Measurements from ENCODE around the gene IL20RB.
"Not testable (repeated sequence)": the region's sequence is repeated elsewhere in the genome, so short reads cannot be mapped to it uniquely, and the experiment has no call there.

IL20RB gene

DNA sequence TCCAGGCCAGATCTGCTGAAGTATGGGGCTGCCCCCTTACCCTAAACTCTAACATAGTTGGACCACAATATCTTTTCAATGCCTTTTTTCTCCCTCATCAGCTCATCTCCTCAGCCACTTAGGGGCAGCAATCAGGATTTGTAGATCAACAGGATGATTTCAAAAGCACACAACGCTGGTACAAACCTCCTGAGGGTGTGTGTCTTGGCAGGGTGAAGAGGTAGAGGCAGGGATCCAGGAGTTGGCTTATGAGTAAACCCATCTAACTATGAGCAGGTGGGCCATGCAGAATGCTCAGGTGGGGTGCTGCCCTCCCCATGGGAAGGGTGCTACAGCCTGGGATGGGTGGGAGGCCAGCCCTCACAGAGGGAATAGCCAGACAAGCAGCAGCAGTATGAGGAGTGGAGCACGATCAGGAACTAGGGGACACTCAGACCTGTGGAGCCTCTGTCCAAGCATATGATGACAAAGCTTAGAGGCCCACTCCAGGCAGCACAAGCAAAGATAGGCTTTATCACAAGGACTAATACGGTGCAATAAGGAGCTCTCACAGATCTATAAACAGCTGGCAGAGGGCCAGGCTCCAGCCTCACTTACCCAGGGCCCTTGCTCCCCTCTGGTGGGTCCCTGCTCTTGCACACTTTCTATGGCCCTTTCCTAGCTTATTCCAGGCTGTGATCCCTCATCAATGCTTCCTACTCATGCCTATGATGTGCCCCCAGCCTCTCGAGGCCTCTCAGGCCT is 32.2 kb downstream of the IL20RB start:
- Histone ChIP-seq H3K9ac (ENCODE audit: low read depth, low read length) (no peak overlapping the region), H3K4me1 (ENCODE audit: insufficient read depth, low read length) (no peaks in the 10 kb centered on the region), H3K27me3 (ENCODE audit: insufficient read depth, low read length) (no peaks in the 10 kb centered on the region), H3K27ac (ENCODE audit: low read length) (no peak overlapping the region), H3K9me3 (ENCODE audit: insufficient read depth, low read depth, low read length) (no peaks in the 10 kb centered on the region), H3K4me3 (ENCODE audit: low read length) (no peak overlapping the region), H3K36me3 (ENCODE audit: insufficient read depth, low read depth, low read length) (no peaks in the 10 kb centered on the region)

DNA sequence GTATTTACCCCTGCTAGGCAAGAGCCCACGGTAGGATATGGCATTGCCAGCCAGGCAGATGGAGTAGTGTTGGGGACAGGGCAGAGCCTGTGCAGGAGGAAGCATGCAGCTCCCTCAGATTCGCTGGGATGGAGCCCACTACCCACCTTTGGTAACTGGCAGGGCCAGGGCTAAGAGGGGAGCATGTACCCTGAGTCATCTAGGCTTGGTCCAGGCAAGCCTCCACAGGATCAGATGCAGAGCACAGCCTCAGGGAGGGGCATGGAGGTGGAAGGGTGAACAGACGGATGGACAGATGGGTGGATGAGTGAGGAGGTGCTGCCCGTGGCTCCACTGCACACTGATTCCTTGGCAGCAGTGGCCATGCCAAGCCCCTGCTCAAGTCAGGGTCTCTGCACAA is 33.0 kb downstream of the IL20RB start:
- H3K36me3 ChIP-seq (ENCODE audit: insufficient read depth, low read depth, low read length) = no peaks in the 10 kb centered on the region
- no peaks in the 10 kb centered on the region for H3K9me3 ChIP-seq (ENCODE audit: insufficient read depth, low read depth, low read length)
- H3K4me1 ChIP-seq (ENCODE audit: insufficient read depth, low read length) = no peaks in the 10 kb centered on the region
- H3K27me3 ChIP-seq (ENCODE audit: insufficient read depth, low read length) = no peaks in the 10 kb centered on the region
- H3K27ac ChIP-seq (ENCODE audit: low read length) = no peak overlapping the region
- no peak overlapping the region for H3K9ac ChIP-seq (ENCODE audit: low read depth, low read length)
- H3K4me3 ChIP-seq (ENCODE audit: low read length) = no peak overlapping the region

DNA sequence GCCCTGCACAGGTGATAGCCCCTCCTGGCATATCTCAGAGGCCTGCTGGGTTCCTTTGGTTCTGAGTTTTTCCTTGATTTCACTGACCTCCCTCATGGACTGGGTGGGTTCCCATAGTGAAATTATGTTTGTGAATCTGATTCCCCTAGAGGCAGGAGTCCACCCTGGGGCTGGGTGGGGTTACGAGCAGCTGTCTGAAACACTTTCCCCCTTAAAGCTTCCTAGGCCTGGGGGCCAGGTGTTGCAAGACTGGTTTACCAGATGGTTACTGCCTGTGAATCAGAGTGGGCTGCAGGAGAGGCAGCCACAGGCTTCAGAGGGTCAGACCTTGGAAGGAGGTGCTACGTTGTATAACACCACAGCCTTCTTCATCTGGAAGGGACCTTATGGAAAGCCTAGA is 34.3 kb downstream of the IL20RB start:
- Histone ChIP-seq H3K27ac (ENCODE audit: low read length) (no peak overlapping the region), H3K9ac (ENCODE audit: low read depth, low read length) (no peak overlapping the region), H3K9me3 (ENCODE audit: insufficient read depth, low read depth, low read length) (no peaks in the 10 kb centered on the region), H3K4me3 (ENCODE audit: low read length) (no peak overlapping the region), H3K27me3 (ENCODE audit: insufficient read depth, low read length) (no peaks in the 10 kb centered on the region), H3K36me3 (ENCODE audit: insufficient read depth, low read depth, low read length) (no peaks in the 10 kb centered on the region), H3K4me1 (ENCODE audit: insufficient read depth, low read length) (no peaks in the 10 kb centered on the region)

DNA sequence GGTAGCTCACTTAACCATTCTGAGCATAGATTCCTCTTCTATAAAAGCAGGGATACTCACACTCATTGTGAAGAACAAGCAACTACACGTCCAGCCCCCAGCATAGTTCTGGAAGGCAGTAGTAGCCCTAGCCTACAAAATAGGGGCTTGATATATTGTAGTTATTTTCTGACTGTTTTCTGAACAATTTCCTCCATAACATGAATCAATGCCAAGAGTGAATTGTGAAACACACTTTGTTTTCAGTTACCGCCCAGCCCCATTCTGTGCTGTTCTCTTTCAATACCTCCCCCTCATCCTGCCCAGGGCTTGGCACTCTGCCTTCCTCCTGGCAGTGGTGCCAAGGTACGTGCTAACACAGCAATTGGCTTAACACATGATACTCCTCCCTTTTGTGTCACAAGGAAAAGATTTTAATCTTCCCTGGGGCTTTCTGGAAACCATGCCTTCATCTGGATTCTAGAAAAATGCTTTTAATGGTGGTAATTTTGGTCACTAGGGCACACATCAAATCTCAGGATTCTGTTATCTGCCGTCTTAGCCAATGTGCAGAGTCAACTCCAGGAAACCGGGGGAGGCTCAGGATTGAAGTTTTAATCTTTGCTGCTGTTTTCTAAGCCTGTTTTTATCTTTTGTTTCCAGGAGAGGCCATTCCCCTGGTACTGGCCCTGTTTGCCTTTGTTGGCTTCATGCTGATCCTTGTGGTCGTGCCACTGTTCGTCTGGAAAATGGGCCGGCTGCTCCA is 37.2 kb downstream of the IL20RB start:
- H3K27ac ChIP-seq (ENCODE audit: low read length) = no peak overlapping the region
- no peaks in the 10 kb centered on the region for H3K4me1 ChIP-seq (ENCODE audit: insufficient read depth, low read length)
- no peaks in the 10 kb centered on the region for H3K9me3 ChIP-seq (ENCODE audit: insufficient read depth, low read depth, low read length)
- H3K36me3 ChIP-seq (ENCODE audit: insufficient read depth, low read depth, low read length) = no peaks in the 10 kb centered on the region
- no peak overlapping the region for H3K9ac ChIP-seq (ENCODE audit: low read depth, low read length)
- H3K27me3 ChIP-seq (ENCODE audit: insufficient read depth, low read length) = no peaks in the 10 kb centered on the region
- H3K4me3 ChIP-seq (ENCODE audit: low read length) = no peak overlapping the region

DNA sequence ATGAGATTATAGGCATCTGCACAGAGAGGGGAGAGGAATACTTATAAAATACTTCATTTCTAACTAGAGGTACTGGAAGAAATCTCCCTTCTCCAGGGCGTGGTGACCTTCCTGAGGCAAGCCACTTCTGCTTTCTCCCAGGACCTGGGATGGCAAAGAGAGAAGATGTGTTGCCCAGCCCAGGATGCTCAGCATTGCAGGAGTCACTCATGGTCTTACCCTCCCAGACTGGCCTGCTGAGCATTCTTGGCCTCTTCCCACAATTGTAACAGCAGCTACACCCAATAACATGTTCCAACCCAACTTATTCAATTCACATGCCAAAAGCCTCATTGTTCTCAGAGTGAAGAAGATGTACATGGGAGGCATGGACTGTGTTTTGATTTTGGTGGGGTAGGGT is 37.9 kb downstream of the IL20RB start:
- Histone ChIP-seq H3K4me3 (ENCODE audit: low read length) (no peak overlapping the region), H3K36me3 (ENCODE audit: insufficient read depth, low read depth, low read length) (no peaks in the 10 kb centered on the region), H3K9me3 (ENCODE audit: insufficient read depth, low read depth, low read length) (no peaks in the 10 kb centered on the region), H3K4me1 (ENCODE audit: insufficient read depth, low read length) (no peaks in the 10 kb centered on the region), H3K27me3 (ENCODE audit: insufficient read depth, low read length) (no peaks in the 10 kb centered on the region), H3K27ac (ENCODE audit: low read length) (no peak overlapping the region), H3K9ac (ENCODE audit: low read depth, low read length) (no peak overlapping the region)

DNA sequence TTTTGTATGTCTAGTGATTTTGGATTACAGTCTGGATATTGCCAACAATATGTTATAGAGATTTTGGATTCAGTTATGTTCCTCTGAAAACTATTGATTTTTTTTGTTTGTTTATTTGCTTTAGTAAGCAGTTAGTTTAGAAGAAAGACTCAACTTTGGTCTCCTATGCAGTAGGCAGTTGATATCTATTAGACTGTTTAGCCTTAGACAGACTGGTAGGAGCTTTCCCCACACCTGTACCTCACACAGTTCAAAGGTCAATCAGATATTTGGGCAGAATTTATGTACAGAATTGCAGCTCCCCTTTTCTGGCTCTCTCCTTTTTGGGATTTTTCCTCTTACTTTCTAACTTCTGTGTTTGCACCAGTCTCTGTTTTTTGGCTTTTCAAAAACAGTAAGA is 42.3 kb downstream of the IL20RB start:
- Histone ChIP-seq H3K36me3 (ENCODE audit: insufficient read depth, low read depth, low read length) (no peaks in the 10 kb centered on the region), H3K27ac (ENCODE audit: low read length) (no peak overlapping the region), H3K27me3 (ENCODE audit: insufficient read depth, low read length) (no peaks in the 10 kb centered on the region), H3K4me1 (ENCODE audit: insufficient read depth, low read length) (no peaks in the 10 kb centered on the region), H3K4me3 (ENCODE audit: low read length) (no peak overlapping the region), H3K9ac (ENCODE audit: low read depth, low read length) (no peak overlapping the region), H3K9me3 (ENCODE audit: insufficient read depth, low read depth, low read length) (no peaks in the 10 kb centered on the region)

DNA sequence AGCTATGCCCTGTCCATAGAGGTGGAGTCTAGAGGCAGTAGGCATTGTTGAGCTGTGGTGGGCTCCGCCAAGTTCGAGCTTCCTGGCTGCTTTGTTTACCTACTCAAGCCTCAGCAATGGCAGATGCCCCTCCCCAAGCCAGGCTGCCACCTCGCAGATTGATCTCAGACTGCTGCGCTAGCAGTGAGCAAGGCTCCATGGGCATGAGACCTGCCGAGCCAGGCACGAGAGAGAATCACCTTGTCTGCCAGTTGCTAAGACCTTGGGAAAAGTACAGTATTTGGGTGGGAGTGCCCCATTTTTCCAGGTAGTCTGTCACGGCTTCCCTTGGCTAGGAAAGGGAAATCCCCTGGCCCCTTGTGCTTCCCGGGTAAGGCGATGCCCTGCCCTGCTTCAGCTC is 49.6 kb downstream of the IL20RB start:
- not testable (repeated sequence) for H3K4me1 ChIP-seq (ENCODE audit: insufficient read depth, low read length); H3K4me3 ChIP-seq (ENCODE audit: low read length); H3K27ac ChIP-seq (ENCODE audit: low read length); H3K36me3 ChIP-seq (ENCODE audit: insufficient read depth, low read depth, low read length); H3K27me3 ChIP-seq (ENCODE audit: insufficient read depth, low read length); H3K9me3 ChIP-seq (ENCODE audit: insufficient read depth, low read depth, low read length); H3K9ac ChIP-seq (ENCODE audit: low read depth, low read length)

DNA sequence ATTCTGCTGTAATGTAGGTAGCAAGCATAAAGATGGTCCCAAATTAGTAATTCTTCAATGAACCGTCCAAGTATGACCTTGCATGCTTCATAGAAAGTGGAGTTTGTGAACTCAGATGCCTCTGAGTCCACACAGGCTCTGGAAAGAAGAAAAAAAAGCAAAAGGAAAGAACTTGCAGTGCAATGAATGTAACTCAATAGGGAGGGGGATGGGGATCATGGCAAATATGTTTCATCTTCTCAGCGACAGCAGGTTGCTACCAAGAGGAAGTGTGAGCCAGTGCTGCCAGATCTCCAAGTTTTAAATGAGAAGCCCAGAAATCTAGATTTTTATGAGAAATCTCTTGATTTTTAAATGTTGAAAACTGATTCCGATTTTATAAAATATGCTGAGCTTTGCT is 50.3 kb downstream of the IL20RB start:
- H3K27me3 ChIP-seq (ENCODE audit: insufficient read depth, low read length) = no peaks in the 10 kb centered on the region
- no peaks in the 10 kb centered on the region for H3K9me3 ChIP-seq (ENCODE audit: insufficient read depth, low read depth, low read length)
- no peak overlapping the region for H3K9ac ChIP-seq (ENCODE audit: low read depth, low read length)
- H3K27ac ChIP-seq (ENCODE audit: low read length) = no peak overlapping the region
- H3K4me3 ChIP-seq (ENCODE audit: low read length) = no peak overlapping the region
- no peaks in the 10 kb centered on the region for H3K36me3 ChIP-seq (ENCODE audit: insufficient read depth, low read depth, low read length)
- no peaks in the 10 kb centered on the region for H3K4me1 ChIP-seq (ENCODE audit: insufficient read depth, low read length)

DNA sequence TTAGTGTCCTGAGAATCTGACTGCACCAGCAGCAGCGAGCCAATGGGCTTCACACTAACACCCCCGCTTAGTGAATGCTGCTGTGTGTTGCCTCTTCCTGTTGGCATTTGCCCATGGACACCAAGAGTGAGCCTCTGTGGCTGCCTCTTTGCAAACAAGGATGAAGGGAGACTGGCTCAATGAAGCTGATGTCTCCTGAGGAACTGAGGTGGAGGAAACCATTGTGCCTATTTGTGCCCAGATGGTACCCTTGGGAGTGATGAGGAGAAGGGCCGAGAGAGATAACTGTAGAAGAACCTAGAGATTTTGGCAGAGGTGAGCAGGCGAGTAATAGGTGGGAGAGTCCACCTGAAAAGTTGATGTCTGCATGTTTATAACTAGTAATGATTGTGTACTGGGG is 51.2 kb downstream of the IL20RB start:
- H3K9me3 ChIP-seq (ENCODE audit: insufficient read depth, low read depth, low read length) = no peaks in the 10 kb centered on the region
- no peak overlapping the region for H3K27ac ChIP-seq (ENCODE audit: low read length)
- H3K9ac ChIP-seq (ENCODE audit: low read depth, low read length) = no peak overlapping the region
- H3K36me3 ChIP-seq (ENCODE audit: insufficient read depth, low read depth, low read length) = no peaks in the 10 kb centered on the region
- no peaks in the 10 kb centered on the region for H3K27me3 ChIP-seq (ENCODE audit: insufficient read depth, low read length)
- H3K4me3 ChIP-seq (ENCODE audit: low read length) = no peak overlapping the region
- H3K4me1 ChIP-seq (ENCODE audit: insufficient read depth, low read length) = no peaks in the 10 kb centered on the region

DNA sequence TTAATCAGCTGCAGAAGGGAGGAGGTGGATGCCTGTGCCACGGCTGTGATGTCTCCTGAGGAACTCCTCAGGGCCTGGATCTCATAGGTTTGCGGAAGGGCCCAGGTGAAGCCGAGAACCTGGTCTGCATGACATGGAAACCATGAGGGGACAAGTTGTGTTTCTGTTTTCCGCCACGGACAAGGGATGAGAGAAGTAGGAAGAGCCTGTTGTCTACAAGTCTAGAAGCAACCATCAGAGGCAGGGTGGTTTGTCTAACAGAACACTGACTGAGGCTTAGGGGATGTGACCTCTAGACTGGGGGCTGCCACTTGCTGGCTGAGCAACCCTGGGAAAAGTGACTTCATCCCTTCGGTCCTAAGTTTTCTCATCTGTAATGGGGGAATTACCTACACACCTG is 52.4 kb downstream of the IL20RB start:
- H3K4me1 ChIP-seq (ENCODE audit: insufficient read depth, low read length) = no peaks in the 10 kb centered on the region
- no peak overlapping the region for H3K9ac ChIP-seq (ENCODE audit: low read depth, low read length)
- H3K9me3 ChIP-seq (ENCODE audit: insufficient read depth, low read depth, low read length) = no peaks in the 10 kb centered on the region
- H3K27ac ChIP-seq (ENCODE audit: low read length) = no peak overlapping the region
- no peak overlapping the region for H3K4me3 ChIP-seq (ENCODE audit: low read length)
- no peaks in the 10 kb centered on the region for H3K36me3 ChIP-seq (ENCODE audit: insufficient read depth, low read depth, low read length)
- H3K27me3 ChIP-seq (ENCODE audit: insufficient read depth, low read length) = no peaks in the 10 kb centered on the region

DNA sequence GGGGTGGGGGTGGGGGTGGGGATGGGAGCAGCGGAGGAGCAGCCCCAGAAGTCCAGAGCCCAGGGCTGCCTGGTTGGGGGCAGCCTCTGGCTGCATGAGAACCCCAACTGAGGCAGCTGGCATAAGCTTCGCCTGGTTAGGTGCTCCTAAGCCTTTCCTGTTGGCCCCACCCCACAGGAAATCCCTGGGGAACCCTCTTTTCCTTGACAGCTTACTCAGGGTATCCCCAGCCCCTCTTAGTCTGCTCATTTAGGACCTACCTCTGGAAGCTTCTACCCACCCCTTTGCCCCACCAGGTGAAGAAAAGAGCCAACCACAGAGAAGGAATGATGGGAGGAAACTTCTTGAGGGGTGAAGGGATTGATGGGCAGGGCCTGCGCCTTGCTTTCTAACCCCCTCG is 53.4 kb downstream of the IL20RB start:
- H3K4me1 ChIP-seq (ENCODE audit: insufficient read depth, low read length) = no peaks in the 10 kb centered on the region
- H3K4me3 ChIP-seq (ENCODE audit: low read length) = no peak overlapping the region
- H3K9me3 ChIP-seq (ENCODE audit: insufficient read depth, low read depth, low read length) = no peaks in the 10 kb centered on the region
- H3K9ac ChIP-seq (ENCODE audit: low read depth, low read length) = no peak overlapping the region
- H3K36me3 ChIP-seq (ENCODE audit: insufficient read depth, low read depth, low read length) = no peaks in the 10 kb centered on the region
- no peaks in the 10 kb centered on the region for H3K27me3 ChIP-seq (ENCODE audit: insufficient read depth, low read length)
- no peak overlapping the region for H3K27ac ChIP-seq (ENCODE audit: low read length)

DNA sequence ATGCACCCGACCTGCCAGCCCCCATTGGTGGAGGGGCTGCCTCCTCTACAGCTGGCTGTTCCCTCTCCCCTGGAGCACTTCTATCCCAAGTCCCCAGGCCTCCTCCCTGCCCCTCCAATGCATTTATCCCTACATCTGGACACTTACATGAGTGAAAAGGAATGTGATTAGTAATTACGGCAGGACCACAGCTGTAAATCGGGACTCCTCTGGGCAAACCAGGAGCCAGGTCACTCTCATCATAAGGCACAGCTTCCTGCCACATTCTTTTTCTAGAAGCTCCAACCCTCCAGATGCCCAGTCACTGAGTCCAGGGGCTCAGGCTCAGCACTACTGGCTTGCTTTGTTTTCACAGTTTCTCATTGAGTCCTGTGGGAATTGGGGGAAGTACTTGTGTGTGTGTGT is 54.3 kb downstream of the IL20RB start:
- no peaks in the 10 kb centered on the region for H3K27me3 ChIP-seq (ENCODE audit: insufficient read depth, low read length)
- no peak overlapping the region for H3K9ac ChIP-seq (ENCODE audit: low read depth, low read length)
- H3K4me3 ChIP-seq (ENCODE audit: low read length) = no peak overlapping the region
- H3K4me1 ChIP-seq (ENCODE audit: insufficient read depth, low read length) = no peaks in the 10 kb centered on the region
- no peaks in the 10 kb centered on the region for H3K9me3 ChIP-seq (ENCODE audit: insufficient read depth, low read depth, low read length)
- H3K36me3 ChIP-seq (ENCODE audit: insufficient read depth, low read depth, low read length) = no peaks in the 10 kb centered on the region
- no peak overlapping the region for H3K27ac ChIP-seq (ENCODE audit: low read length)

All from iPS-20b (cell line).